NCI-H128 (cell line): Measurements from ENCODE around the gene ZBTB17.
"Not testable (repeated sequence)": the region's sequence is repeated elsewhere in the genome, so short reads cannot be mapped to it uniquely, and the experiment has no call there.

Source experiments
- DNase-seq: peaks from one replicate; lab custom pipeline; 2025; ENCODE audit not compliant: unreplicated experiment; lab: John Stamatoyannopoulos, UW

Gene ZBTB17

GRCh38 chr1:15937146-15937545 is 38.8 kb downstream of the ZBTB17 start:
- no peak for DNase-seq

DNA sequence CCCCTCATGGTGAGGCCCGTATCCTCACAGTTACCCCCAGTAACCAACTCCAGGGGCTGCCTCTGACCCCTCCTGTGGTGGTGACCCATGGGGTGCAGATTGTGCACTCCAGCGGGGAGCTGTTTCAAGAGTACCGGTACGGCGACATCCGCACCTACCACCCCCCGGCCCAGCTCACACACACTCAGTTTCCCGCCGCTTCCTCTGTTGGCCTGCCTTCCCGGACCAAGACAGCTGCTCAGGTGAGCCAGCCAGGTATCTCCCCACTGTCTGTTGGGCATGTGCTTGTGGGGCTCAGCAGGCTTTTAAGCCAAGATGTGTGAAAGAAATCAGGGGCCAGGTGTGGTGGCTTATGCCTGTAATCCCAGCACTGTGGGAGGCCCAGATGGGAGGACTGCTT is 39.9 kb downstream of the ZBTB17 start:
- DNase-seq: no peak

DNA sequence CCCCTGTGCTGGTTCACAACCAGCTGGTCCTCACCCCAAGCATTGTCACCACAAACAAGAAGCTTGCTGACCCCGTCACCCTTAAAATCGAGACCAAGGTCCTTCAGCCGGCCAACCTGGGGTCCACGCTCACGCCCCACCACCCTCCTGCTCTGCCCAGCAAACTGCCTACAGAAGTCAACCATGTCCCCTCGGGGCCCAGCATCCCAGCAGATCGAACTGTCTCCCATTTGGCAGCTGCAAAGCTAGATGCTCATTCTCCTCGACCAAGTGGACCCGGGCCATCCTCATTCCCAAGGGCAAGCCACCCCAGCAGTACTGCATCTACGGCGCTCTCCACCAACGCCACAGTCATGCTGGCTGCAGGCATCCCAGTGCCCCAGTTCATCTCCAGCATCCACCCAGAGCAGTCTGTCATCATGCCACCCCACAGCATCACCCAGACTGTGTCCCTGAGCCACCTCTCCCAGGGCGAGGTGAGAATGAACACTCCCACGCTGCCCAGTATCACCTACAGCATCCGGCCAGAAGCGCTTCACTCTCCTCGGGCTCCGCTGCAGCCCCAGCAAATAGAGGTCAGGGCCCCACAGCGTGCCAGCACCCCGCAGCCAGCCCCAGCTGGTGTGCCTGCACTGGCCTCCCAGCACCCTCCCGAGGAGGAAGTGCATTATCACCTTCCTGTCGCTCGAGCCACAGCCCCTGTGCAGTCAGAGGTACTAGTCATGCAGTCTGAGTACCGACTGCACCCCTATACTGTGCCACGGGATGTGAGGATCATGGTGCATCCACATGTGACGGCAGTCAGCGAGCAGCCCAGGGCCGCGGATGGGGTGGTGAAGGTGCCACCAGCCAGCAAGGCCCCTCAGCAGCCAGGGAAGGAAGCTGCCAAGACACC is 40.6 kb downstream of the ZBTB17 start:
- no peak for DNase-seq

GRCh38 chr1:15934211-15935055 is 41.5 kb downstream of the ZBTB17 start:
- DNase-seq: no peak

- DNase-seq: no peak
Measured at GRCh38 chr1:15933684-15934083, 42.2 kb downstream of the ZBTB17 start.

DNA sequence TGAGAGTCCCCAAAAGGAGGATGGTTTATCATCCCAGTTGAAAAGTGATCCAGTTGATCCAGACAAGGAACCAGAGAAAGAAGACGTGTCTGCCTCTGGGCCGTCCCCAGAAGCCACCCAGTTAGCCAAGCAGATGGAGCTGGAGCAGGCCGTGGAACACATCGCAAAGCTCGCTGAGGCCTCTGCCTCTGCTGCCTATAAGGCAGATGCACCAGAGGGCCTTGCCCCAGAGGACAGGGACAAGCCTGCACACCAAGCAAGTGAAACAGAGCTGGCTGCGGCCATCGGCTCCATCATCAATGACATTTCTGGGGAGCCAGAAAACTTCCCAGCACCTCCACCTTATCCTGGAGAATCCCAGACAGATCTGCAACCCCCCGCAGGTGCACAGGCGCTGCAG is 43.3 kb downstream of the ZBTB17 start:
- DNase-seq: no peak

DNA sequence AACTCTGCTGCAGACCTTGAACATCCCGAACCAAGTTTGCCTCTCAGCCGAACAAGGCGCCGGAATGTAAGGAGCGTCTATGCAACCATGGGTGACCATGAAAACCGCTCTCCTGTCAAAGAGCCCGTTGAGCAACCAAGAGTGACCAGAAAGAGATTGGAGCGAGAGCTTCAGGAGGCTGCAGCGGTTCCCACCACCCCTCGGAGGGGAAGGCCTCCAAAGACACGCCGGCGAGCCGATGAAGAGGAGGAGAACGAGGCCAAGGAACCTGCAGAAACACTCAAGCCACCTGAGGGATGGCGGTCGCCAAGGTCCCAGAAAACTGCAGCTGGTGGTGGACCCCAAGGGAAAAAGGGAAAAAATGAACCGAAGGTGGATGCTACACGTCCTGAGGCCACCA is 44.0 kb downstream of the ZBTB17 start:
- DNase-seq: no peak

DNA sequence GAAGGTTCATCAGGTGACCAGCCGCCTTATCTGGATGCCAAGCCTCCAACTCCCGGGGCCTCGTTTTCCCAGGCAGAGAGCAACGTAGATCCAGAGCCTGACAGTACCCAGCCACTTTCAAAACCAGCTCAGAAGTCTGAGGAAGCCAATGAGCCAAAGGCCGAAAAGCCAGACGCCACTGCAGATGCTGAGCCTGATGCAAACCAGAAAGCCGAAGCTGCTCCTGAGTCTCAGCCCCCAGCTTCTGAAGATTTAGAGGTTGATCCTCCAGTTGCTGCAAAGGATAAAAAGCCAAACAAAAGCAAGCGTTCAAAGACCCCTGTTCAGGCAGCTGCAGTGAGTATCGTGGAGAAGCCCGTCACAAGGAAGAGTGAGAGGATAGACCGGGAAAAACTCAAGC is 44.5 kb downstream of the ZBTB17 start:
- no peak for DNase-seq

GRCh38 chr1:15928971-15929965 is 46.6 kb downstream of the ZBTB17 start:
- DNase-seq: no peak

DNA sequence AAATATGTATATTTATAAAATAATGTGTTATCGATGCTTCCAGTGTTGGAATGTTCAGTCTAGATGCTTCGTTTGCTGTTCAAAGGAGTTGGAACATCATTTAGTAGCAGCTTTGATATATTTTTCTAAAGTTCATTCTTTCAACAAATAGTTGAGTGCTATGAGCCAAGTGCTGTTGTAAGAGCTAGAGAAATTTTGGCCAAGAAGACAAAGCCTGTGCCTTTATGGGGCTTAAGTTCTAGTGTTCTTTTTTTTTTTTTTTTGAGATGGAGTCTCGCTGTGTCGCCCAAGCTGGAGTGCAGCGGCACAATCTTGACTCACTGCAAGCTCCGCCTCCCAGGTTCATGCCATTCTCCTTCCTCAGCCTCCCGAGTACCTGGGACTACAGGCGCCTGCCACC is 49.5 kb downstream of the ZBTB17 start:
- DNase-seq: not testable (repeated sequence)

GRCh38 chr1:15923241-15923640 is 52.7 kb downstream of the ZBTB17 start:
- no peak for DNase-seq

- no peak for DNase-seq
Measured at GRCh38 chr1:15918962-15919715, 56.8 kb downstream of the ZBTB17 start.

GRCh38 chr1:15916916-15917315 is 59.0 kb downstream of the ZBTB17 start:
- DNase-seq: no peak

GRCh38 chr1:15916417-15916816 is 59.5 kb downstream of the ZBTB17 start:
- DNase-seq: no peak

DNA sequence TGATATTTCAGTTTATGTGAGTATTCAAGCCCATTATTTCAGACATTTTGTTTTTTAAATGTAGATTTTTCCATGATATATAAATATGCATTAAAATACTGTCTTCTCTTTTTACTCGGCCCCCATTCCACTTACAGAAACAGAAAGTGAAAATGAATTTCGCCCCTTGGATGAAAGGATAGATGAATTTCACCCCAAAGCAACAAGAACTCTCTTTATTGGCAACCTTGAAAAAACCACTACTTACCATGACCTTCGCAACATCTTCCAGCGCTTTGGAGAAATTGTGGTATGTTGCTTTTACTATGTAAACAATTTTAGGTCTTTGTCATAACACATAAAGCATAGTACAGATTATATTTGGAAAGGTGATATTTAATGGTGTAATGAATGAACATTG is 59.9 kb downstream of the ZBTB17 start:
- no peak for DNase-seq

DNA sequence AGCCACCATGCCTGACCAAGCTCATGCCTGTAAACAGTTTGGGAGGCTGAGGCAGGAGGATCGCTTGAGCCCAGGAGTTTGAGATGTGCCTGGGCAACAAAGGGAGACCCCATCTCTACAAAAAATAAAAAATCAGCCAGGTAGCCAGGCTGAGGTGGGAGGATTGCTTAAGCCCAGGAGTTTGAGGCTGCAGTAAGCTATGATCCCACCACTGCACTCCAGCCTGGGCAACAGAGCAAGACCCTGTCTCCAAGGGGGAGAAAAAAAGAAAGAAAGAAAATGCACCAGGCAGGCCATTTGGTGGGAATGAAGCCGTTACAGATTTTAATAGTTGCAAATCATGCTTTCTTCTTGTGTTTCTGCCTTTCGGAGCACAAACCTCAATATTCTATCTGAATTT is 62.3 kb downstream of the ZBTB17 start:
- DNase-seq: not testable (repeated sequence)

- no peak for DNase-seq
Measured at GRCh38 chr1:15911927-15912326, 64.0 kb downstream of the ZBTB17 start.

DNA sequence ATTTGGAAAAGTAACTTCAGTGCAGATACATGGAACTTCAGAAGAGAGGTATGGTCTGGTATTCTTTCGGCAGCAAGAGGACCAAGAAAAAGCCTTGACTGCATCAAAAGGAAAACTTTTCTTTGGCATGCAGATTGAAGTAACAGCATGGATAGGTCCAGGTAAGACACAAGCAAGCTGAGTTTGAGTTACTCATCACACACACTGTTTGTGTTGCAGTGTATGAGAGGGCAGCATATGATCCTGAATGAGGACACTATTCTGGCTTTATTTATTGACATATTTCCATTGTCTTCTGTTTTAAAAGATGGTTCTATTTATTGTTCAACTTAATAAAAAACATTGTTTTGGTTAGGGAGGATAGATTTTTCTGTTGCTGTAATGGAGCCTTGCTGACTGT is 64.8 kb downstream of the ZBTB17 start:
- DNase-seq: no peak

GRCh38 chr1:15908597-15908996 is 67.3 kb downstream of the ZBTB17 start:
- no peak for DNase-seq

- DNase-seq: no peak
Measured at GRCh38 chr1:15902882-15903281, 73.0 kb downstream of the ZBTB17 start.
